Measurements from ENCODE around the gene KLHL33. TPM values are rescaled to one million over a fixed set of nuclear protein-coding genes. Genes with fewer than 3 reads are reported as not detected.

The KLHL33 gene
- total RNA-seq, 6 experiments from 2014 or later = 0.06 to 0.19 (median 0.11) TPM; not detected in 1

GRCh38 chr14:20427231-20428009 lies 8.5 kb downstream of the KLHL33 start:
- intact Hi-C loops (cut with DNase I) = no loop called here

GRCh38 chr14:20424851-20425250 lies 11.1 kb downstream of the KLHL33 start:
- no peak for ATAC-seq
- H3K27ac ChIP-seq = no peak overlapping the region

More at GRCh38 chr14:20427231-20428009, 8.5 kb downstream of the KLHL33 start:
- ATAC-seq (peak; percentile 49 to 89 (median 66)), DNase-seq (no peak)
- WGBS (ENCODE audit: insufficient coverage, low coverage, low lambda C conversion rate, missing lambda C conversion rate) = 28% methylated on average over 5 of the region's 5 CpGs
- Histone ChIP-seq H3K27ac (peak overlapping the region in 1 of 3 donors; percentile 40), H3K36me3 (no peaks in the 10 kb centered on the region), H3K27me3 (no peaks in the 10 kb centered on the region), H3K9me3 (no peaks in the 10 kb centered on the region), H3K4me3 (no peak overlapping the region), H3K4me1 (no peaks in the 10 kb centered on the region)
- TF ChIP-seq CTCF (IDR thresholded peaks at IDR 0.05) (no peak), POLR2A (IDR thresholded peaks at IDR 0.05) (no peak)

GRCh38 chr14:20422886-20423285 lies 13.1 kb downstream of the KLHL33 start:
- H3K4me1 ChIP-seq = no peaks in the 10 kb centered on the region
- ATAC-seq (no peak), DNase-seq (no peak)
- H3K27me3 ChIP-seq = no peaks in the 10 kb centered on the region
- no peak overlapping the region for H3K4me3 ChIP-seq
- H3K9me3 ChIP-seq = no peaks in the 10 kb centered on the region
- H3K36me3 ChIP-seq = no peaks in the 10 kb centered on the region
- intact Hi-C loops (cut with DNase I) = no loop called here
- TF ChIP-seq POLR2A (IDR thresholded peaks at IDR 0.05) (no peak), CTCF (IDR thresholded peaks at IDR 0.05) (no peak)
- H3K27ac ChIP-seq = no peak overlapping the region
- WGBS (ENCODE audit: insufficient coverage, low coverage, low lambda C conversion rate, missing lambda C conversion rate) = 48% methylated on average over 2 of the region's 2 CpGs

More at GRCh38 chr14:20424851-20425250, 11.1 kb downstream of the KLHL33 start:
- H3K36me3 ChIP-seq = no peaks in the 10 kb centered on the region
- no peak overlapping the region for H3K4me3 ChIP-seq
- DNase-seq = no peak
- no peaks in the 10 kb centered on the region for H3K9me3 ChIP-seq
- intact Hi-C loops (cut with DNase I) = no loop called here
- TF ChIP-seq POLR2A (IDR thresholded peaks at IDR 0.05) (no peak), CTCF (IDR thresholded peaks at IDR 0.05) (no peak)
- 22% methylated on average over 2 of the region's 2 CpGs for WGBS (ENCODE audit: insufficient coverage, low coverage, low lambda C conversion rate, missing lambda C conversion rate)
- H3K27me3 ChIP-seq = no peaks in the 10 kb centered on the region
- no peaks in the 10 kb centered on the region for H3K4me1 ChIP-seq

GRCh38 chr14:20421267-20421666 lies 14.7 kb downstream of the KLHL33 start:
- WGBS (ENCODE audit: insufficient coverage, low coverage, low lambda C conversion rate, missing lambda C conversion rate) = 48% methylated on average over 2 of the region's 2 CpGs
- TF ChIP-seq CTCF (IDR thresholded peaks at IDR 0.05) = no peak
- TF ChIP-seq POLR2A (IDR thresholded peaks at IDR 0.05) = no peak
- Histone ChIP-seq H3K27ac (no peak overlapping the region), H3K4me3 (no peak overlapping the region), H3K27me3 (no peaks in the 10 kb centered on the region), H3K9me3 (no peaks in the 10 kb centered on the region), H3K4me1 (no peaks in the 10 kb centered on the region), H3K36me3 (no peaks in the 10 kb centered on the region)
- ATAC-seq (no peak), DNase-seq (no peak)
- intact Hi-C loops (cut with DNase I) = no loop called here
